ENCODE measurements around the gene DKC1.

GRCh38 chrX:154727418-154727817 is 35.2 kb upstream of the DKC1 start:
- no peak for TF ChIP-seq CTCF (conservative IDR thresholded peaks at IDR 0.05 in 1 of 2, IDR thresholded peaks at IDR 0.05 in 1 of 2; ENCODE audit: extremely low read depth in 1 of 2, insufficient read depth in 1 of 2, low read depth in 1 of 2, low read length in 2 of 2)
- TF ChIP-seq EZH2 (IDR thresholded peaks at IDR 0.05; ENCODE audit: borderline replicate concordance, low read length): no peak

All from mammary epithelial cell (primary cell).